GM12801 (cell line): ENCODE measurements around the gene C19orf12.

Experiments
- TF ChIP-seq, protein P1 (sequence below): IDR thresholded peaks from one replicate; pipeline ENCODE4 v1.5.1; 2011; ENCODE audit warnings: control low read depth; ENCODE audit not compliant: insufficient read length; ENCODE audit errors: extremely low read depth

Gene C19orf12

DNA sequence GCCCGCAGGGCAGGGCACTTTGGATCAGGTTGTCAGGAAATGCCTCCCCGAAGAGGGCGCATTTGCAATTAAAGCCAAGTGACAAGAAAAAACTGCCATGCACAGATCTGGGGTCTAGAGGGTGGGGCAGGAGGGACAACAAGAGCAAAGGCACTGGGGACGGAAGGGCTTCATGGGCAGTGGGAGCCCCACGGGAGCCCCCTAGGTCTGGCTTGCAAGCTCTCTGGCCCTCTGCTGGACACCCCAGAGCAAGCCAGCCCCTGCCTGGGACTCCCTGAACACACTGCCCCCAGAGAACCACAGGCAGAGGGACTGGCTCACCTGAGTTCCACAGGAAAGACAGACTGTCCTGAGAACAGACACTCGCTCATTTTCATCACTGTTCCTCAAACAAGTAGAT lies 30.2 kb upstream of the C19orf12 start:
- TF ChIP-seq, protein P1, sequence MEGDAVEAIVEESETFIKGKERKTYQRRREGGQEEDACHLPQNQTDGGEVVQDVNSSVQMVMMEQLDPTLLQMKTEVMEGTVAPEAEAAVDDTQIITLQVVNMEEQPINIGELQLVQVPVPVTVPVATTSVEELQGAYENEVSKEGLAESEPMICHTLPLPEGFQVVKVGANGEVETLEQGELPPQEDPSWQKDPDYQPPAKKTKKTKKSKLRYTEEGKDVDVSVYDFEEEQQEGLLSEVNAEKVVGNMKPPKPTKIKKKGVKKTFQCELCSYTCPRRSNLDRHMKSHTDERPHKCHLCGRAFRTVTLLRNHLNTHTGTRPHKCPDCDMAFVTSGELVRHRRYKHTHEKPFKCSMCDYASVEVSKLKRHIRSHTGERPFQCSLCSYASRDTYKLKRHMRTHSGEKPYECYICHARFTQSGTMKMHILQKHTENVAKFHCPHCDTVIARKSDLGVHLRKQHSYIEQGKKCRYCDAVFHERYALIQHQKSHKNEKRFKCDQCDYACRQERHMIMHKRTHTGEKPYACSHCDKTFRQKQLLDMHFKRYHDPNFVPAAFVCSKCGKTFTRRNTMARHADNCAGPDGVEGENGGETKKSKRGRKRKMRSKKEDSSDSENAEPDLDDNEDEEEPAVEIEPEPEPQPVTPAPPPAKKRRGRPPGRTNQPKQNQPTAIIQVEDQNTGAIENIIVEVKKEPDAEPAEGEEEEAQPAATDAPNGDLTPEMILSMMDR: no peak

DNA sequence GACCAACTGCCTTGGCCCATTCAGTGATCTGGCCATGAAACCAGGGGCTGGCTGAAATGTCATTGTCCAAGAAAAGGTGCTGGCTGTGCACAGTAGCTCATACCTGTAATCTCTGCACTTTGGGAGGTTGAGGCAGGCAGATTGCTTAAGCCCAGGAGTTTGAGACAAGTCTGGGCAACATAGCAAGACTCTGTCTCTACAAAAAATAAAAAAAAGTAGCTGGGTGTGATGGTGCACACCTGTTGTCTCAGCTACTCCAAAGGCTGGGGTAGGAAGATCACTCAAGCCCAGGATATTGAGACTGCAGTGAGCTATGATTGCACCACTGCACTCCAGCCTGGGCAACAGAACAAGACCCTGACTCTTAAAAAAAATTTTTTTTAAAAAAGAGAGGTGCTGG lies 28.6 kb upstream of the C19orf12 start:
- TF ChIP-seq, protein P1: no peak

DNA sequence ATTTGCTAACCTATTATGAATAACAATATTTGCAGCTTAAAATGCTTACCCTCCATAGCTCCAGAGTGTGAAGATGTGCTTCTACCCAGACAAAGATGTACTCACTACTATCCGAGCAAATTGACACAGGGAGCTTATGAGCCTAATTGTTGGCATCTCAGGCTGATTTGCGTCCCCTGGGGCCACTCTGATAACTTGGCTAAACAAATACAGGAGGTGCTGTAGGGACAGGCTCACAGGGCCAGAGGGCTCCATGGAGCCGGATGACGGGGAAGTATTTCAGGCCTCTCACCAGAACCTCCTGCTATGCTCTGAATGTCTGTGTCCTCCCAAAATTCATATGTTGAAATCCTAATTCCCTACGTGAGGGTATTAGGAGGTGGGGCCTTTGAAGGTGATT lies 26.7 kb upstream of the C19orf12 start:
- TF ChIP-seq, protein P1: no peak

DNA sequence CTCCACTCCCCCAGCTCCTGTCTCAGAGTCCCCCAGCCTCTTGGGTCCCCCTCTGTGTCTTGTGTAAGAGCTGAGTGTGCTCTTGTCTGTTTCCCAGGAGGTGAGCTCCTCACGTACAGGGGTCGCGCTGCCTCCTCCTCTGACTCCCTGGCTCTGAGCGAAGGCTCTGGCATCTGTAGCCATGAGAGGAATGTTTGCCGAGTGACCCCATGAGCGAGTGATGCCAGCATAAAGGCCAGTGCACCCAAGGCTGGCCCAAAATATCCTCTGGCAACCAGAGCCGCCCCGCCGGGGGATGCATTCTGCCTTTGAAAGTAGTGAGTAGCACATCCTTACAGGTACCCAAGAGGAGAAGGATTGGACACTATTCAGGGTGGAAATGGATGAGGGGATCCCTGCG lies 26.2 kb upstream of the C19orf12 start:
- TF ChIP-seq, protein P1: no peak

DNA sequence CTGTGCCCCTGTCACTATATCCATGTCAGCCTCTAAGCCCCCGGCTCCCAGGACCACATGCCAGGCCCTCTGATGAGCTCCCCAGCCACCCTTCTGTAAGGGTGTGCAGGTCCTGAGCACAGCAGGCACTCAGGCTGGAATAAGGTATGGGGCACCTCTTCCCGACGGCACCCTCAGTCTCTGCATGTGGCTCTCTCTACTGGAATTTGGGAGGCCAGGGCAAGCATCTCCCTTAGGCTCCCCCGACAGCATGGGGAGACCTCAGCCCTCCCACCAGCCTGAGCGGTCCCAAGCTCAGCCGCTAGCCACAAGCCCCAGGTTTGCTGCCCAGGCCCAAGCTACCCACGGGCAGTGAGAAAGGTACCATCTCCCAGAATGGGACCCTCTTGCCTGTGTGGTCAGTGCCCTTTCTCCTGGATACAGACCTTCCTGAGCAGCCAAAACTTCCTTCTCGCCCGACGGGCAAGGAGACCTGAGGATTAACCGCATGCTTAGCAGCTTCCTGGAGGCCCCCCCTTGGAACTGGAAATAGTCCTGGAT lies 22.5 kb upstream of the C19orf12 start:
- TF ChIP-seq, protein P1: no peak

DNA sequence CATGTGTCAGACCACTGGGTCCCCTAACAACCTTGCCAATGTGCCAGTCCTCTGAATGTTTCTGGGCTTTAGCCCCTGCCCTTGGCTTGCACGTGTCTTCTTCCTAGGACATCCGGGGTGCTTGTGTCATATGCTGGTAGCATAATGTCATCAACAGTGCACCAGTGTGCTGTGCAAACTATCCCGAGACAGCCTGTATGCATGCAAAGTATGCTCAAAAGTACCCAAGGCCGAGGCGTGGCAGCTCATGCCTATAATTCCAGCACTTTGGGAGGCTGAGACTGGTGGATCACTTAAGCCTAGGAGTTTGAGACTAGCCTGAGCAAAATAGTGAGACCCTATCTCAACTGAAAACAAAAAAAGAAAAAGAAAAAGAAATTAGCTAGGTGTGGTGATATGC lies 20.8 kb upstream of the C19orf12 start:
- TF ChIP-seq, protein P1: no peak

DNA sequence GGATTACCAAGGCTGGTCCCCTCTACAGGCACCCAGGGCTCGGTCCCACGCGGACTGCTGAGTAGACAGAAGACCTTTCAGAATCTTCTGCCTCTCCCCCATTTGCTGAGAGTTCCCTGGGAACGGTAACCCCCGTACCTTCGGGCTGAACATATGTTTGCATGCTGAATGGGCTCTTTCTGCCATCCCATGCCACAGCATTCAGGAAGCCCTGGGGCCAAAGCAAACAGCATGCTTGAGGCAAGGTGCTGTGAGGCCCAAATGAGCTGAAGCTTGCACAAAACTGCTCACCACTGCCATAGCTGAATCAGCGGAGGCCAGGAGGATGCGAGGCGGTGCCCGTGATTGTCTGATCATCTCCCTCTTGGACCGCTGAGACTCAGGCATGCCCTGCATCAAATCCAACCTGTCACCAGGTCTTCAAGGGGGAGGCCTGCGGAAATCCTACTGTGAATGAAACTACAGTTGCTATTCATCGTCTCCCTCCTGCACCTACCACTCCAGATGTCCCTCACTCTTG lies 16.3 kb upstream of the C19orf12 start:
- TF ChIP-seq, protein P1: no peak
